Keratinocyte (primary cell): ENCODE results near the gene SLBP. TPM values are rescaled to one million over a fixed set of nuclear protein-coding genes. Genes with fewer than 3 reads are reported as not detected.

ENCODE experiments used
- DNase-seq: peaks from one replicate; pipeline ENCODE4 v3.0.0-alpha.2; 2011; ENCODE audit warnings: low read depth, missing footprints, low spot score
- FAIRE-seq: peaks from 2 replicates; lab custom pipeline; 2011; peaks lifted over from hg19 to GRCh38; lab: Jason Lieb, UNC
- H2AFZ ChIP-seq: 2 replicates; pipeline ENCODE4 v1.6.0; 2012; ENCODE audit warnings: low read length, control low read depth, inconsistent platforms; ENCODE audit not compliant: control insufficient read depth
- H3K27ac ChIP-seq: 2 replicates; pipeline ENCODE4 v1.5.1; 2011; ENCODE audit warnings: low read length; ENCODE audit not compliant: control insufficient read depth, insufficient read depth
- H3K27me3 ChIP-seq: 3 replicates; pipeline ENCODE4 v1.6.0; 2011; ENCODE audit warnings: low read length; ENCODE audit not compliant: control insufficient read depth, insufficient read depth; ENCODE audit errors: extremely low read depth
- H3K36me3 ChIP-seq, 2 experiments: 2 replicates in 1 of 2; 3 replicates in 1 of 2; pipeline ENCODE4 v1.5.1; 2011; ENCODE audit warnings: low read length in 2 of 2, mild to moderate bottlenecking in 1 of 2; ENCODE audit not compliant: control insufficient read depth in 2 of 2, insufficient read depth in 2 of 2; ENCODE audit errors: extremely low read depth in 1 of 2
- H3K4me1 ChIP-seq: 3 replicates; pipeline ENCODE4 v1.5.1; 2011; ENCODE audit warnings: low read length; ENCODE audit not compliant: control insufficient read depth, insufficient read depth; ENCODE audit errors: extremely low read depth
- H3K4me2 ChIP-seq: 3 replicates; pipeline ENCODE4 v1.6.0; 2011; ENCODE audit warnings: low read depth, low read length; ENCODE audit not compliant: control insufficient read depth, insufficient read depth; ENCODE audit errors: extremely low read depth
- H3K4me3 ChIP-seq, 3 experiments: fragments of 200-600 bp in 1 of 3; sonication (generic) in 1 of 3; 2 replicates in 2 of 3; 3 replicates in 1 of 3; pipeline ENCODE4 v1.5.1; 2011 to 2016; ENCODE audit warnings: low read length in 3 of 3, mild to moderate bottlenecking in 3 of 3, control low read depth in 2 of 3, inconsistent platforms in 1 of 3, low read depth in 1 of 3, mixed read lengths in 1 of 3, mixed run types in 1 of 3, moderate library complexity in 1 of 3; ENCODE audit not compliant: control insufficient read depth in 2 of 3, insufficient read depth in 2 of 3; ENCODE audit errors: extremely low read depth in 1 of 3
- H3K79me2 ChIP-seq: 2 replicates; pipeline ENCODE4 v1.6.0; 2012; ENCODE audit warnings: low read length; ENCODE audit not compliant: control insufficient read depth, insufficient read depth
- H3K9ac ChIP-seq: 3 replicates; pipeline ENCODE4 v1.6.0; 2011; ENCODE audit warnings: low read length; ENCODE audit not compliant: control insufficient read depth, insufficient read depth; ENCODE audit errors: extremely low read depth
- H3K9me1 ChIP-seq: 3 replicates; pipeline ENCODE4 v1.6.0; 2011; ENCODE audit warnings: low read length; ENCODE audit not compliant: control insufficient read depth, insufficient read depth; ENCODE audit errors: extremely low read depth
- H3K9me3 ChIP-seq: 2 replicates; pipeline ENCODE4 v1.5.1; 2012; ENCODE audit warnings: low read depth, low read length; ENCODE audit not compliant: control insufficient read depth
- H4K20me1 ChIP-seq: 3 replicates; pipeline ENCODE4 v1.6.0; 2011; ENCODE audit warnings: low read length; ENCODE audit not compliant: control insufficient read depth, insufficient read depth; ENCODE audit errors: extremely low read depth
- EZH2 ChIP-seq: IDR thresholded peaks from one replicate; pipeline ENCODE4 v1.6.1; 2012; ENCODE audit warnings: inconsistent platforms, mild to moderate bottlenecking, low read length, moderate library complexity
- dilution Hi-C: fragments of 300-500 bp; cut with MboI; formaldehyde crosslinking; loops from one replicate; pipeline ENCODE4 v1.7.0; 2020; ENCODE audit warnings: low sequenced_read_pairs; ENCODE audit not compliant: extremely low pct_ligation_motif_present
- polyA plus RNA-seq, 5 experiments: library from polyadenylated mRNA; depleted of rRNA in 3 of 5; stranded (reverse) in 3 of 5; stranded (forward) in 1 of 5; unstranded in 1 of 5; fragments of >200 nt; gene quantifications; 1 replicate in 1 of 5; 2 replicates in 3 of 5; 3 replicates in 1 of 5; pipeline versions ENCODE4 v1.2.1 to v1.2.3, GENCODE V29; 2011 to 2012; ENCODE audit warnings: missing spikeins in 2 of 5, low read depth in 1 of 5, low replicate concordance in 1 of 5
- TF ChIP-seq, protein P1 (sequence below), 3 experiments: IDR thresholded peaks in 1 of 3; conservative IDR thresholded peaks in 1 of 3; optimal IDR thresholded peaks in 1 of 3; 2 replicates in 2 of 3; 3 replicates in 1 of 3; pipeline versions ENCODE3 to v1.5.1; 2011; ENCODE audit warnings: low read length in 3 of 3, mild to moderate bottlenecking in 3 of 3, moderate library complexity in 2 of 3, control low read depth in 1 of 3, inconsistent platforms in 1 of 3; ENCODE audit not compliant: insufficient read depth in 2 of 3; ENCODE audit errors: extremely low read depth in 1 of 3

The SLBP gene
- polyA plus RNA-seq, 1 donor (not counting 4 experiments of a cell fraction or from before 2014, with no cell fraction given), result 90.6 TPM

- no peak for FAIRE-seq
Measured at GRCh38 chr4:1757836-1758235, 45.7 kb upstream of the SLBP start.

GRCh38 chr4:1756893-1757779, 45.0 kb upstream of the SLBP start:
- Histone ChIP-seq H3K4me1 (peaks cover 68% of the 10 kb centered on the region), H3K4me3 (no peak overlapping the region), H2AFZ (no peak overlapping the region), H3K36me3 (no peaks in the 10 kb centered on the region), H3K4me2 (no peak overlapping the region), H3K27me3 (no peaks in the 10 kb centered on the region), H3K27ac (no peak overlapping the region), H4K20me1 (no peaks in the 10 kb centered on the region), H3K9ac (no peak overlapping the region), H3K9me3 (no peaks in the 10 kb centered on the region), H3K79me2 (no peaks in the 10 kb centered on the region), H3K9me1 (peaks cover 2% of the 10 kb centered on the region)
- DNase-seq (no peak), FAIRE-seq (peak; percentile 5)
- TF ChIP-seq, protein P1, sequence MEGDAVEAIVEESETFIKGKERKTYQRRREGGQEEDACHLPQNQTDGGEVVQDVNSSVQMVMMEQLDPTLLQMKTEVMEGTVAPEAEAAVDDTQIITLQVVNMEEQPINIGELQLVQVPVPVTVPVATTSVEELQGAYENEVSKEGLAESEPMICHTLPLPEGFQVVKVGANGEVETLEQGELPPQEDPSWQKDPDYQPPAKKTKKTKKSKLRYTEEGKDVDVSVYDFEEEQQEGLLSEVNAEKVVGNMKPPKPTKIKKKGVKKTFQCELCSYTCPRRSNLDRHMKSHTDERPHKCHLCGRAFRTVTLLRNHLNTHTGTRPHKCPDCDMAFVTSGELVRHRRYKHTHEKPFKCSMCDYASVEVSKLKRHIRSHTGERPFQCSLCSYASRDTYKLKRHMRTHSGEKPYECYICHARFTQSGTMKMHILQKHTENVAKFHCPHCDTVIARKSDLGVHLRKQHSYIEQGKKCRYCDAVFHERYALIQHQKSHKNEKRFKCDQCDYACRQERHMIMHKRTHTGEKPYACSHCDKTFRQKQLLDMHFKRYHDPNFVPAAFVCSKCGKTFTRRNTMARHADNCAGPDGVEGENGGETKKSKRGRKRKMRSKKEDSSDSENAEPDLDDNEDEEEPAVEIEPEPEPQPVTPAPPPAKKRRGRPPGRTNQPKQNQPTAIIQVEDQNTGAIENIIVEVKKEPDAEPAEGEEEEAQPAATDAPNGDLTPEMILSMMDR (optimal IDR thresholded peaks at IDR 0.05 in 1 of 3, IDR thresholded peaks at IDR 0.05 in 1 of 3, conservative IDR thresholded peaks at IDR 0.05 in 1 of 3; ENCODE audit: extremely low read depth in 1 of 3, insufficient read depth in 2 of 3, low read length in 3 of 3), result no peak
- no peak for TF ChIP-seq EZH2
- dilution Hi-C loops, result no loop called here

More at GRCh38 chr4:1757836-1758235, 45.7 kb upstream of the SLBP start:
- Histone ChIP-seq H3K27me3 (no peaks in the 10 kb centered on the region), H3K27ac (no peak overlapping the region), H3K9me1 (peaks cover 2% of the 10 kb centered on the region), H4K20me1 (no peaks in the 10 kb centered on the region), H3K36me3 (no peaks in the 10 kb centered on the region), H3K4me3 (no peak overlapping the region), H3K4me1 (peaks cover 61% of the 10 kb centered on the region), H3K9me3 (no peaks in the 10 kb centered on the region), H3K9ac (no peak overlapping the region), H2AFZ (peak overlapping the region; percentile 46), H3K4me2 (peak overlapping the region; percentile 39), H3K79me2 (no peaks in the 10 kb centered on the region)
- dilution Hi-C loops, result no loop called here
- no peak for TF ChIP-seq EZH2
- TF ChIP-seq, protein P1 (optimal IDR thresholded peaks at IDR 0.05 in 1 of 3, IDR thresholded peaks at IDR 0.05 in 1 of 3, conservative IDR thresholded peaks at IDR 0.05 in 1 of 3; ENCODE audit: extremely low read depth in 1 of 3, insufficient read depth in 2 of 3, low read length in 3 of 3), result no peak
- DNase-seq, result no peak
